Testis (tissue), 2 donors: ENCODE results near the gene GTF3A.

ENCODE experiments used
- CTCF ChIP-seq, 3 experiments: fragments of 450-650 bp in 2 of 3; fragments of 200-600 bp in 1 of 3; sonication (generic) in 1 of 3; IDR thresholded peaks; one replicate each; pipeline ENCODE4 v1.5.1; 2016 to 2019; ENCODE audit warnings: antibody characterized with exemption in 3 of 3, mild to moderate bottlenecking in 2 of 3, moderate library complexity in 1 of 3
- POLR2A ChIP-seq: fragments of 450-650 bp; IDR thresholded peaks from one replicate; pipeline ENCODE4 v1.6.1; 2017; ENCODE audit warnings: antibody characterized with exemption, mild to moderate bottlenecking, moderate library complexity

GRCh38 chr13:27472441-27472840 is 48.0 kb downstream of the GTF3A start:
- TF ChIP-seq CTCF (IDR thresholded peaks at IDR 0.05) = no peak
- TF ChIP-seq POLR2A = no peak
